Stimulated activated CD4-positive, alpha-beta T cell treated with anti-CD3 and anti-CD28 coated beads, TNF-alpha, amount 100 ng/mL, for 1 hour (primary cell): Measurements from ENCODE around the gene CTNNA1.
"Not testable (repeated sequence)": the region's sequence is repeated elsewhere in the genome, so short reads cannot be mapped to it uniquely, and the experiment has no call there.

Experiments
- DNase-seq, 3 donors: peaks; one replicate each; pipeline ENCODE4 v3.0.0-alpha.2; 2020; ENCODE audit warnings: low read depth in 3 of 3, low spot score in 1 of 3

CTNNA1 gene

GRCh38 chr5:138724470-138725146 lies 28.6 kb upstream of the CTNNA1 start:
- no peak for DNase-seq

- DNase-seq, result no peak
Measured at GRCh38 chr5:138725153-138725817, 27.9 kb upstream of the CTNNA1 start.

- no peak for DNase-seq
Measured at GRCh38 chr5:138725818-138726416, 27.3 kb upstream of the CTNNA1 start.

GRCh38 chr5:138726848-138727247 lies 26.4 kb upstream of the CTNNA1 start:
- no peak for DNase-seq

GRCh38 chr5:138730496-138730895 lies 22.7 kb upstream of the CTNNA1 start:
- DNase-seq, result not testable (repeated sequence)

GRCh38 chr5:138732466-138732865 lies 20.8 kb upstream of the CTNNA1 start:
- DNase-seq, result no peak

- no peak for DNase-seq
Measured at GRCh38 chr5:138732933-138733332, 20.3 kb upstream of the CTNNA1 start.

GRCh38 chr5:138733509-138733908 lies 19.7 kb upstream of the CTNNA1 start:
- DNase-seq, result no peak

GRCh38 chr5:138736293-138736692 lies 16.9 kb upstream of the CTNNA1 start:
- no peak for DNase-seq

GRCh38 chr5:138737494-138738265 lies 15.5 kb upstream of the CTNNA1 start:
- DNase-seq, result no peak

- no peak for DNase-seq
Measured at GRCh38 chr5:138738399-138738798, 14.8 kb upstream of the CTNNA1 start.

- no peak for DNase-seq
Measured at GRCh38 chr5:138739938-138740337, 13.3 kb upstream of the CTNNA1 start.

GRCh38 chr5:138743484-138743883 lies 9.7 kb upstream of the CTNNA1 start:
- no peak for DNase-seq

GRCh38 chr5:138745268-138745667 lies 8.0 kb upstream of the CTNNA1 start:
- no peak for DNase-seq

- no peak for DNase-seq
Measured at GRCh38 chr5:138748630-138749081, 4.6 kb upstream of the CTNNA1 start.

GRCh38 chr5:138751344-138751743 lies 1.9 kb upstream of the CTNNA1 start:
- not testable (repeated sequence) for DNase-seq

- no peak for DNase-seq
Measured at GRCh38 chr5:138752341-138752950, 779 bp upstream of the CTNNA1 start.

- peak in 2 of 3 donors; percentile 9 to 16 for DNase-seq
Measured at GRCh38 chr5:138753794-138754698, 821 bp downstream of the CTNNA1 start.

GRCh38 chr5:138754699-138755057 lies 1.5 kb downstream of the CTNNA1 start:
- no peak for DNase-seq

- DNase-seq, result no peak
Measured at GRCh38 chr5:138755084-138755748, 2.0 kb downstream of the CTNNA1 start.
